Fibroblast of lung (primary cell): Measurements from ENCODE around the gene FLRT3. TPM values are rescaled to one million over a fixed set of nuclear protein-coding genes. Genes with fewer than 3 reads are reported as not detected.

Experiments
- DNase-seq, 2 donors: peaks; one replicate each; pipeline versions ENCODE4 v3.0.0 to v3.0.0-alpha.2; 2010; ENCODE audit warnings: low read depth in 2 of 2
- H2AFZ ChIP-seq: 2 replicates; pipeline ENCODE4 v1.5.1; 2012; ENCODE audit warnings: low read length, control low read depth, inconsistent platforms
- H3K27ac ChIP-seq: 2 replicates; pipeline ENCODE4 v1.5.1; 2011; ENCODE audit warnings: low read length, control low read depth; ENCODE audit not compliant: insufficient read depth
- H3K27me3 ChIP-seq: 2 replicates; pipeline ENCODE4 v1.5.1; 2011; ENCODE audit warnings: mild to moderate bottlenecking, low read length; ENCODE audit not compliant: control insufficient read depth, insufficient read depth
- H3K36me3 ChIP-seq: 2 replicates; pipeline ENCODE4 v1.5.1; 2011; ENCODE audit warnings: low read length; ENCODE audit not compliant: control insufficient read depth, insufficient read depth
- H3K4me1 ChIP-seq: 2 replicates; pipeline ENCODE4 v1.5.1; 2011; ENCODE audit warnings: low read length; ENCODE audit not compliant: control insufficient read depth, insufficient read depth; ENCODE audit errors: extremely low read depth
- H3K4me2 ChIP-seq: 2 replicates; pipeline ENCODE4 v1.5.1; 2011; ENCODE audit warnings: low read length, control low read depth; ENCODE audit not compliant: insufficient read depth; ENCODE audit errors: extremely low read depth
- H3K4me3 ChIP-seq, 4 experiments: fragments of 200-600 bp in 1 of 4; sonication (generic) in 1 of 4; replicated peaks in 1 of 4; 2 replicates each; pipeline ENCODE4 v1.5.1; 2011 to 2016; ENCODE audit warnings: low read length in 4 of 4, low read depth in 3 of 4, mild to moderate bottlenecking in 3 of 4, control low read depth in 2 of 4, inconsistent platforms in 1 of 4, mixed read lengths in 1 of 4; ENCODE audit not compliant: insufficient read depth in 1 of 4; ENCODE audit errors: control extremely low read depth in 1 of 4
- H3K79me2 ChIP-seq: 2 replicates; pipeline ENCODE4 v1.5.1; 2012; ENCODE audit warnings: mild to moderate bottlenecking, low read length, inconsistent platforms; ENCODE audit not compliant: control insufficient read depth, insufficient read depth
- H3K9ac ChIP-seq: 2 replicates; pipeline ENCODE4 v1.5.1; 2011; ENCODE audit warnings: mild to moderate bottlenecking, low read length, control low read depth; ENCODE audit not compliant: insufficient read depth
- H3K9me3 ChIP-seq: 2 replicates; pipeline ENCODE4 v1.5.1; 2012; ENCODE audit warnings: low read depth, low read length; ENCODE audit not compliant: control insufficient read depth, insufficient read depth
- H4K20me1 ChIP-seq: 2 replicates; pipeline ENCODE4 v1.5.1; 2011; ENCODE audit warnings: low read length; ENCODE audit not compliant: control insufficient read depth, insufficient read depth; ENCODE audit errors: extremely low read depth
- EZH2 ChIP-seq: IDR thresholded peaks from 2 replicates; pipeline ENCODE4 v1.5.1; 2012; ENCODE audit warnings: low read length, control low read depth, mild to moderate bottlenecking; ENCODE audit errors: missing control alignments
- polyA plus RNA-seq, 2 donors: library from polyadenylated mRNA; depleted of rRNA in 1 of 2; stranded (reverse) in 1 of 2; unstranded in 1 of 2; fragments of >200 nt; gene quantifications; 2 replicates each; pipeline ENCODE4 v1.2.1, GENCODE V29; 2011 to 2012; ENCODE audit warnings: missing spikeins in 1 of 2
- total RNA-seq: library from RNA; depleted of rRNA; stranded (reverse); fragments of >200 nt; gene quantifications from 2 replicates; pipeline ENCODE4 v1.2.1, GENCODE V29; 2014
- TF ChIP-seq, protein P1 (sequence below), 2 donors: IDR thresholded peaks in 1 of 2; conservative IDR thresholded peaks in 1 of 2; 1 replicate in 1 of 2; 2 replicates in 1 of 2; pipeline ENCODE4 v1.5.1; 2011 to 2012; ENCODE audit warnings: low read length in 2 of 2, control low read depth in 1 of 2, inconsistent platforms in 1 of 2, low read depth in 1 of 2, mild to moderate bottlenecking in 1 of 2

The FLRT3 gene
- total and polyA plus RNA-seq, 2 donors (not counting 1 experiment from before 2014, with no cell fraction given) = 2.9 to 7.6 TPM

- H3K4me1 ChIP-seq = no peaks in the 10 kb centered on the region
- no peaks in the 10 kb centered on the region for H3K79me2 ChIP-seq
- H3K9me3 ChIP-seq = no peaks in the 10 kb centered on the region
- no peaks in the 10 kb centered on the region for H4K20me1 ChIP-seq
- no peaks in the 10 kb centered on the region for H3K27me3 ChIP-seq
- no peak for DNase-seq
- no peak for TF ChIP-seq EZH2
- TF ChIP-seq, protein P1, sequence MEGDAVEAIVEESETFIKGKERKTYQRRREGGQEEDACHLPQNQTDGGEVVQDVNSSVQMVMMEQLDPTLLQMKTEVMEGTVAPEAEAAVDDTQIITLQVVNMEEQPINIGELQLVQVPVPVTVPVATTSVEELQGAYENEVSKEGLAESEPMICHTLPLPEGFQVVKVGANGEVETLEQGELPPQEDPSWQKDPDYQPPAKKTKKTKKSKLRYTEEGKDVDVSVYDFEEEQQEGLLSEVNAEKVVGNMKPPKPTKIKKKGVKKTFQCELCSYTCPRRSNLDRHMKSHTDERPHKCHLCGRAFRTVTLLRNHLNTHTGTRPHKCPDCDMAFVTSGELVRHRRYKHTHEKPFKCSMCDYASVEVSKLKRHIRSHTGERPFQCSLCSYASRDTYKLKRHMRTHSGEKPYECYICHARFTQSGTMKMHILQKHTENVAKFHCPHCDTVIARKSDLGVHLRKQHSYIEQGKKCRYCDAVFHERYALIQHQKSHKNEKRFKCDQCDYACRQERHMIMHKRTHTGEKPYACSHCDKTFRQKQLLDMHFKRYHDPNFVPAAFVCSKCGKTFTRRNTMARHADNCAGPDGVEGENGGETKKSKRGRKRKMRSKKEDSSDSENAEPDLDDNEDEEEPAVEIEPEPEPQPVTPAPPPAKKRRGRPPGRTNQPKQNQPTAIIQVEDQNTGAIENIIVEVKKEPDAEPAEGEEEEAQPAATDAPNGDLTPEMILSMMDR (conservative IDR thresholded peaks at IDR 0.05 in 1 of 2, IDR thresholded peaks at IDR 0.05 in 1 of 2; ENCODE audit: low read depth in 1 of 2, low read length in 2 of 2) = no peak
- H3K4me2 ChIP-seq = no peak overlapping the region
- no peak overlapping the region for H3K4me3 ChIP-seq
- H3K27ac ChIP-seq = no peak overlapping the region
- H3K36me3 ChIP-seq = no peaks in the 10 kb centered on the region
- H3K9ac ChIP-seq = no peak overlapping the region
- H2AFZ ChIP-seq = no peak overlapping the region
These were observed 23.0 kb upstream of the FLRT3 start for GRCh38 chr20:14360416-14360815.

DNA sequence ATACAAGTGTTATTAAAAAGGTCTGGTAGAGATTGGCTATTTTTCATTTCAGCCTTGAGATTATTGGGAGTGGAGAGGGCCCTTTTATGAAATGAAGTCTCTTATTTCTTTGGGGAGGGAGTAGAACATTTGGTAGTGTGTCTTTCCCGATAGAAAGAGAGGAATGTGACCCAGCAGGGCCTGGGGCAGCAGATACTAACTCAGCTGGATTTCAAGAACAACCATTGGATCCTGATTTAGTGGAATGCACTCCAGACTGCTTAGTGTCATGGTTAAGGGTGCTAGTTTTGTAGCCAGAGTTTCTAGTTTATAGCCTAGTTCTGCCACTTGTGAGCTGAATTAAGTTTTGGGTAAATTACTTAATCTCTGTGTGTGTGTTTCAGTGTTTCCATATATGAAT is 18.4 kb upstream of the FLRT3 start:
- Histone ChIP-seq H3K27ac (no peak overlapping the region), H3K36me3 (no peaks in the 10 kb centered on the region), H3K27me3 (no peaks in the 10 kb centered on the region)

DNA sequence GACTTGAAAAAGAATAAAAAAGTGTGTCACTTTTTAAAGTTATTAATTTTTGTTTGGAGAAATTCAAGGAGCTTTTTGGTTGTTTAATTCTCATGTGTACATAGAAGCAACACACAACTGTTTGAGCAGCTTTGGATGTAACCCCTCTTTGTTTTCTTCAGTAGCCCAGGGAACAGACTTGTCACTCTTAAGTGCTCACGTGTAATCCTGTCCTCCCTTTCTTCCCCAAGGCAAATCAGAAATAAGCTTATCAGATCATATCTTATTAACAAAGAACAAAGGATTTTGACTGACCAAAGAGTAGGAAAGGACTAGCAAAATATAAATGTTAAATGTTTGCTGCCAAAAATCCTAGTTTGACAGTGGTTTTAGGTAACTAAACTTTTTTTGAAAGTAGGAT is 7.3 kb upstream of the FLRT3 start:
- H3K27me3 ChIP-seq = no peaks in the 10 kb centered on the region
- TF ChIP-seq EZH2 = no peak
- TF ChIP-seq, protein P1 (conservative IDR thresholded peaks at IDR 0.05 in 1 of 2, IDR thresholded peaks at IDR 0.05 in 1 of 2; ENCODE audit: low read depth in 1 of 2, low read length in 2 of 2) = no peak
- DNase-seq = no peak

More for the DNA sequence above, 18.4 kb upstream of the FLRT3 start:
- Histone ChIP-seq H3K9me3 (no peaks in the 10 kb centered on the region), H3K4me3 (no peak overlapping the region), H3K4me1 (no peaks in the 10 kb centered on the region), H3K4me2 (no peak overlapping the region), H3K79me2 (no peaks in the 10 kb centered on the region), H2AFZ (no peak overlapping the region), H3K9ac (no peak overlapping the region), H4K20me1 (no peaks in the 10 kb centered on the region)
- DNase-seq = no peak
- no peak for TF ChIP-seq EZH2
- TF ChIP-seq, protein P1 (conservative IDR thresholded peaks at IDR 0.05 in 1 of 2, IDR thresholded peaks at IDR 0.05 in 1 of 2; ENCODE audit: low read depth in 1 of 2, low read length in 2 of 2) = no peak

More for the DNA sequence above, 7.3 kb upstream of the FLRT3 start:
- no peaks in the 10 kb centered on the region for H4K20me1 ChIP-seq
- H3K27ac ChIP-seq = no peak overlapping the region
- no peaks in the 10 kb centered on the region for H3K4me1 ChIP-seq
- no peak overlapping the region for H3K4me2 ChIP-seq
- no peak overlapping the region for H2AFZ ChIP-seq
- H3K4me3 ChIP-seq = no peak overlapping the region
- H3K9me3 ChIP-seq = no peaks in the 10 kb centered on the region
- no peaks in the 10 kb centered on the region for H3K79me2 ChIP-seq
- H3K36me3 ChIP-seq = no peaks in the 10 kb centered on the region
- no peak overlapping the region for H3K9ac ChIP-seq
